ENCODE measurements around the gene SOX18. TPM values are rescaled to one million over a fixed set of nuclear protein-coding genes. Genes with fewer than 3 reads are reported as not detected.

Gene SOX18
- total and polyA plus RNA-seq, 2 of the 8 experiments (the other 6 are each of a cell fraction or from before 2014, with no cell fraction given) = 0.09 TPM; not detected in 1

- TF ChIP-seq NANOG (IDR thresholded peaks at IDR 0.05; ENCODE audit: insufficient read depth, low read depth, low read length, poor library complexity, severe bottlenecking) (no peak), SP1 (IDR thresholded peaks at IDR 0.05; ENCODE audit: low read depth, low read length) (no peak), CHD7 (IDR thresholded peaks at IDR 0.05; ENCODE audit: insufficient replicate concordance, low read length) (no peak), HDAC2 (IDR thresholded peaks at IDR 0.05; ENCODE audit: borderline replicate concordance in 1 of 2, low read depth in 2 of 2, low read length in 2 of 2) (no peak), NRF1 (IDR thresholded peaks at IDR 0.05; ENCODE audit: low read depth, low read length) (no peak), CTBP2 (IDR thresholded peaks at IDR 0.05; ENCODE audit: borderline replicate concordance, insufficient read depth, insufficient read length, low read length) (no peak)
Observed at GRCh38 chr20:64093013-64093503, 43.6 kb upstream of the SOX18 start (continued).

Data from H1 (cell line).